Fibroblast of pulmonary artery (primary cell): ENCODE measurements around the gene IL10.
"Not testable (repeated sequence)": the region's sequence is repeated elsewhere in the genome, so short reads cannot be mapped to it uniquely, and the experiment has no call there.

Experiments
- DNase-seq: peaks from one replicate; pipeline ENCODE4 v3.0.0-alpha.2; 2010; ENCODE audit warnings: low read depth
- H3K4me3 ChIP-seq: replicated peaks from 2 replicates; pipeline ENCODE4 v1.5.1; 2011; ENCODE audit warnings: low read depth, mild to moderate bottlenecking, control low read depth, low read length, moderate library complexity
- CTCF ChIP-seq: IDR thresholded peaks from 2 replicates; pipeline ENCODE4 v1.5.1; 2011; ENCODE audit warnings: mild to moderate bottlenecking, control low read depth, low read length, inconsistent platforms; ENCODE audit errors: missing control alignments

The IL10 gene

GRCh38 chr1:206786212-206786886 is 14.1 kb upstream of the IL10 start:
- no peak overlapping the region for H3K4me3 ChIP-seq
- no peak for TF ChIP-seq CTCF
- no peak for DNase-seq

- H3K4me3 ChIP-seq: no peak overlapping the region
- DNase-seq: no peak
- TF ChIP-seq CTCF: no peak
These were observed 13.0 kb upstream of the IL10 start for GRCh38 chr1:206785182-206785765.

- H3K4me3 ChIP-seq: no peak overlapping the region
- DNase-seq: no peak
These were observed 12.2 kb upstream of the IL10 start for GRCh38 chr1:206784471-206784903.

GRCh38 chr1:206783506-206783905 is 11.2 kb upstream of the IL10 start:
- no peak overlapping the region for H3K4me3 ChIP-seq
- DNase-seq: no peak
- no peak for TF ChIP-seq CTCF

More at GRCh38 chr1:206784471-206784903, 12.2 kb upstream of the IL10 start:
- TF ChIP-seq CTCF: no peak

- TF ChIP-seq CTCF: no peak
- DNase-seq: no peak
- no peak overlapping the region for H3K4me3 ChIP-seq
These were observed 10.2 kb upstream of the IL10 start for GRCh38 chr1:206782448-206782847.

GRCh38 chr1:206779638-206780037 is 7.3 kb upstream of the IL10 start:
- no peak overlapping the region for H3K4me3 ChIP-seq
- DNase-seq: no peak
- no peak for TF ChIP-seq CTCF

GRCh38 chr1:206778911-206779310 is 6.6 kb upstream of the IL10 start:
- not testable (repeated sequence) for H3K4me3 ChIP-seq, DNase-seq
